ENCODE results near the gene TMEM271.

DNA sequence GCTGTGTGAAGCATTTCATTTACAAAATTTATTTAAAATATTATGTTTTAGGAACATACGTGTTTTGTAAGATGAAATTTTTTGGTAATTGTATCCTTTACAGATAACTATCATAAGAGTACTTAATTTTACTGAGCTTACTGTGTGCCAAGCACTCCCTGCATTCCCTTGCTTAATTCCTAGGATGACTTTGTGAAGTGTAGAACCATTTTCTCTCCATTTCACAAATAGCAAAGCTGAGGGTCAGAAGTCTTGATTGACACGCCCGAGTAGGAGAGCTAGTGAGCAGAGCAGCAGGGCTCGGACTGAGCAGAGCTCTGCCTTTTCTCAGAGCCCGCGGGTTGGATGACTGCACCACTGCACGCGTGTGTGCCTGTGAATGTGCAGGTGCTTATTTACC is 46.5 kb downstream of the TMEM271 start:
- TF ChIP-seq, protein P1, sequence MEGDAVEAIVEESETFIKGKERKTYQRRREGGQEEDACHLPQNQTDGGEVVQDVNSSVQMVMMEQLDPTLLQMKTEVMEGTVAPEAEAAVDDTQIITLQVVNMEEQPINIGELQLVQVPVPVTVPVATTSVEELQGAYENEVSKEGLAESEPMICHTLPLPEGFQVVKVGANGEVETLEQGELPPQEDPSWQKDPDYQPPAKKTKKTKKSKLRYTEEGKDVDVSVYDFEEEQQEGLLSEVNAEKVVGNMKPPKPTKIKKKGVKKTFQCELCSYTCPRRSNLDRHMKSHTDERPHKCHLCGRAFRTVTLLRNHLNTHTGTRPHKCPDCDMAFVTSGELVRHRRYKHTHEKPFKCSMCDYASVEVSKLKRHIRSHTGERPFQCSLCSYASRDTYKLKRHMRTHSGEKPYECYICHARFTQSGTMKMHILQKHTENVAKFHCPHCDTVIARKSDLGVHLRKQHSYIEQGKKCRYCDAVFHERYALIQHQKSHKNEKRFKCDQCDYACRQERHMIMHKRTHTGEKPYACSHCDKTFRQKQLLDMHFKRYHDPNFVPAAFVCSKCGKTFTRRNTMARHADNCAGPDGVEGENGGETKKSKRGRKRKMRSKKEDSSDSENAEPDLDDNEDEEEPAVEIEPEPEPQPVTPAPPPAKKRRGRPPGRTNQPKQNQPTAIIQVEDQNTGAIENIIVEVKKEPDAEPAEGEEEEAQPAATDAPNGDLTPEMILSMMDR (conservative IDR thresholded peaks at IDR 0.05 in 1 of 2, IDR thresholded peaks at IDR 0.05 in 1 of 2; ENCODE audit: low read depth in 1 of 2, low read length in 2 of 2): no peak
- no peak for TF ChIP-seq EZH2 (IDR thresholded peaks at IDR 0.05; ENCODE audit: low read length, missing control alignments)
